MCF 10A (cell line): ENCODE data around the gene RGS17. TPM values are rescaled to one million over a fixed set of nuclear protein-coding genes. Genes with fewer than 3 reads are reported as not detected.

Experiments
- BruUV-seq: library from RNA; stranded (reverse); fragments of 400-500 nt; replicated peaks from 2 replicates; lab custom pipeline; 2021; lab: Mats Ljungman, UMichigan
- CTCF ChIA-PET: fragments of 300-600 bp; sonication (Branson Sonifier 250); formaldehyde crosslinking; extraction: SDS; loops from one replicate; lab custom pipeline; 2021; ENCODE audit warnings: antibody characterized with exemption, inconsistent platforms; lab: Yijun Ruan, JAX
- POLR2A ChIA-PET: fragments of 300-600, 350-650 bp; sonication (Branson Sonifier 250); formaldehyde crosslinking; extraction: SDS; loops from one replicate; lab custom pipeline; 2020; ENCODE audit warnings: antibody characterized with exemption, inconsistent platforms; lab: Yijun Ruan, JAX
- DNase-seq: peaks from one replicate; pipeline ENCODE4 v3.0.0-alpha.2; 2018; ENCODE audit not compliant: unreplicated experiment
- H3K27ac Mint-ChIP-seq: one replicate; pipeline ENCODE4 v1.8.0; 2022; ENCODE audit warnings: mild to moderate bottlenecking, low read depth, mixed read lengths; ENCODE audit not compliant: unreplicated experiment
- H3K27me3 Mint-ChIP-seq: one replicate; pipeline ENCODE4 v1.8.0; 2022; ENCODE audit warnings: mixed read lengths; ENCODE audit not compliant: insufficient read depth, unreplicated experiment
- H3K36me3 Mint-ChIP-seq: one replicate; pipeline ENCODE4 v1.8.0; 2022; ENCODE audit warnings: mild to moderate bottlenecking, moderate library complexity, mixed read lengths; ENCODE audit not compliant: insufficient read depth, unreplicated experiment
- H3K4me1 Mint-ChIP-seq: one replicate; pipeline ENCODE4 v1.8.0; 2022; ENCODE audit warnings: mixed read lengths; ENCODE audit not compliant: insufficient read depth, unreplicated experiment
- H3K4me3 Mint-ChIP-seq: one replicate; pipeline ENCODE4 v1.8.0; 2022; ENCODE audit warnings: mild to moderate bottlenecking, moderate library complexity, mixed read lengths; ENCODE audit not compliant: unreplicated experiment
- H3K9me3 Mint-ChIP-seq: one replicate; pipeline ENCODE4 v1.8.0; 2022; ENCODE audit warnings: mixed read lengths; ENCODE audit not compliant: unreplicated experiment
- intact Hi-C: fragments of 100-400 bp; cut with micrococcal nuclease; formaldehyde crosslinking; loops from 2 replicates; pipeline ENCODE4 v1.14.1; 2022
- total RNA-seq: library from RNA; stranded (reverse); gene quantifications from 2 replicates; pipeline ENCODE4 v1.2.3, GENCODE V29; 2022
- TF ChIP-seq, protein P1 (sequence below): fragments of 200-600 bp; IDR thresholded peaks from one replicate; pipeline ENCODE4 v1.8.0; 2022; ENCODE audit warnings: antibody characterized with exemption, mild to moderate bottlenecking; ENCODE audit not compliant: unreplicated experiment

Gene RGS17
- total RNA-seq, 1 experiment from 2014 or later, result 2.5 TPM

DNA sequence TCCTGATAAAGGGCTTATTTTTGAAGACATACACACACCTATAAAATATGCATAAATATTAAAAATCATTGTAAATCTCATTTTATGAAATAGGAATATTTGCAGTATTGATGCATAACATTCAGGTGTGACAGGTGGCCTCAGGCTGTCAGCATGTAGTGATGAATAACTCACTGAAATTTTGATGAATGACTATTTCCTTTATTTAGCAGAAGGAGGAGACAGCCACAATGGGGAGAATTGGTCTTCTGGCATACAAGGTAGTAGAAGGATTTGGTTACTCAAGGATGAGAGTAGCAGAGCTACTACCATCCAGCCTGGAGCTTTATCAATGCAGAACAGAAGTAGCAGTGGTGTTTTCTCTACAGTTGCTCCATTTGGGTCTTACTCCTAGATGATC, 47.2 kb downstream of the RGS17 start:
- no TSS peak for BruUV-seq
- no peak overlapping the region for H3K27ac Mint-ChIP-seq
- ChIA-PET POLR2A (interaction anchor here (3.1 kb wide), 1 partner anchor 13 kb away, joined by 14 read pairs; no protein-coding TSS in a partner anchor), CTCF (interaction anchor here (0.5 kb wide), 1 partner anchor 666 kb away, joined by 3 read pairs; no protein-coding TSS in a partner anchor)
- no peaks in the 10 kb centered on the region for H3K27me3 Mint-ChIP-seq
- intact Hi-C loops, result no loop called here
- peaks cover 18% of the 10 kb centered on the region for H3K4me1 Mint-ChIP-seq
- no peak overlapping the region for H3K4me3 Mint-ChIP-seq
- DNase-seq, result no peak
- H3K36me3 Mint-ChIP-seq, result no peaks in the 10 kb centered on the region
- H3K9me3 Mint-ChIP-seq, result peaks cover 16% of the 10 kb centered on the region
- TF ChIP-seq, protein P1, sequence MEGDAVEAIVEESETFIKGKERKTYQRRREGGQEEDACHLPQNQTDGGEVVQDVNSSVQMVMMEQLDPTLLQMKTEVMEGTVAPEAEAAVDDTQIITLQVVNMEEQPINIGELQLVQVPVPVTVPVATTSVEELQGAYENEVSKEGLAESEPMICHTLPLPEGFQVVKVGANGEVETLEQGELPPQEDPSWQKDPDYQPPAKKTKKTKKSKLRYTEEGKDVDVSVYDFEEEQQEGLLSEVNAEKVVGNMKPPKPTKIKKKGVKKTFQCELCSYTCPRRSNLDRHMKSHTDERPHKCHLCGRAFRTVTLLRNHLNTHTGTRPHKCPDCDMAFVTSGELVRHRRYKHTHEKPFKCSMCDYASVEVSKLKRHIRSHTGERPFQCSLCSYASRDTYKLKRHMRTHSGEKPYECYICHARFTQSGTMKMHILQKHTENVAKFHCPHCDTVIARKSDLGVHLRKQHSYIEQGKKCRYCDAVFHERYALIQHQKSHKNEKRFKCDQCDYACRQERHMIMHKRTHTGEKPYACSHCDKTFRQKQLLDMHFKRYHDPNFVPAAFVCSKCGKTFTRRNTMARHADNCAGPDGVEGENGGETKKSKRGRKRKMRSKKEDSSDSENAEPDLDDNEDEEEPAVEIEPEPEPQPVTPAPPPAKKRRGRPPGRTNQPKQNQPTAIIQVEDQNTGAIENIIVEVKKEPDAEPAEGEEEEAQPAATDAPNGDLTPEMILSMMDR, result no peak

DNA sequence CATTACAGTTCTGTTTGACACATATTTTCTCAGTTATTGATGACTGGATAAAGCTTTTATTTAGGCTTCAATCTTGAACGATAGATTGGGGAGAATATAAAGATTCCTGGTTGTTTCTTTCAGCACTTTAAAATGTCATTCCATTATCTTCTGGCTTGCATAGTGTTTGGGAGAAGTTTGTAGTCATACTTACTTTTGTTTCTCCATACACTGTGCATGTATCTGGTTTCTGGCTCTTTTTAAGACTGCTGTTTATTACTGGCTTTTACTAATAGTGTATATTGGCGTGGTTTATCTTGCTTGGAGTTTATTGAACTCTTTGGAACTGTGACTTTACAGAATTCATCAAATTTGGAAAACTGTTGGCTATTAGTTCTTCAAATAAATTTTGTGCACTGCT, 49.2 kb downstream of the RGS17 start:
- Mint-ChIP-seq H3K27ac (no peak overlapping the region), H3K36me3 (no peaks in the 10 kb centered on the region), H3K9me3 (peaks cover 16% of the 10 kb centered on the region), H3K4me3 (no peak overlapping the region), H3K4me1 (peaks cover 12% of the 10 kb centered on the region), H3K27me3 (no peaks in the 10 kb centered on the region)
- no peak for DNase-seq
- TF ChIP-seq, protein P1, result no peak
- ChIA-PET CTCF (no interaction called here), POLR2A (no interaction called here)
- no TSS peak for BruUV-seq
- intact Hi-C loops, result no loop called here

DNA sequence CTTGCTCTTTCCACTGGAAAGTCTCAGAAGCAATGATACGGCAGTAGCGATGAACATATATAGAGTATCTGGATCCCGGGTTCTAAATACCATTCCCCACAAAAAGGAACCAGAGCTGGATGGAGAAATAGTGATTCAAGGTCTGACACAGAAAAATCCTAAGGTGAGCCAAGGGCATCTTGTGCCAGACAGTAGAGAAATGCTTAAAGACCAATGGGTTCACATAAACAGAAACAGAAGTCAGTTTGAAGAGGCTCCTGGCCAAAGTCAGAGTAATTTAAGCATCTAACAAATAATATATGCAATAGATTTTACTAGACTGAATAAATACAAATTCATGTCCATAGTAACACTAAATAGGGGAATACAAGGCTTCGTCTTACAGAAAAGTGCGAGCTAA, 54.7 kb downstream of the RGS17 start:
- Mint-ChIP-seq H3K9me3 (peaks cover 5% of the 10 kb centered on the region), H3K27me3 (no peaks in the 10 kb centered on the region), H3K4me1 (no peaks in the 10 kb centered on the region), H3K4me3 (no peak overlapping the region), H3K27ac (no peak overlapping the region), H3K36me3 (no peaks in the 10 kb centered on the region)
- DNase-seq, result no peak
- no TSS peak for BruUV-seq
- intact Hi-C loops, result no loop called here
- POLR2A ChIA-PET, result interaction anchor here (1.4 kb wide), 1 partner anchor 9 kb away, joined by 4 read pairs; no protein-coding TSS in a partner anchor
- TF ChIP-seq, protein P1, result no peak
- CTCF ChIA-PET, result no interaction called here

DNA sequence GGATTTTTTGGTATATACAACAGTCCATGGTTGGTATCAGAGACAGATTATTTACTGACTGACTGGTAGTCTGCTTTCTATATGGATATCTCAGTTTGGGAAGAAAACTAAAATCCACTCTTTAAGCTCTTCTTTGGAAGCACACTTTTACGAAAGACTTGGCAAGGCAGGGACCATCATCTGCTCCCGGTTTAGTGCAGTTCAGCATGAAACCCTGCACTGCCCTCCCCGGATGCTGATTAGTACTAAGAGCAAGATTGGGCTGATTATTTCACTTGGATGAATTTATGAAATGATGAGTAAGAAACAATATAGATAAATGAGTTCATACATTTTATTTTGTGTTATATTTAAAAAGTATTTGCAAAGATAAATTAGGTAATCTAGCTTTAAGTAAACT, 56.3 kb downstream of the RGS17 start:
- Mint-ChIP-seq H3K36me3 (no peaks in the 10 kb centered on the region), H3K27ac (no peak overlapping the region), H3K4me1 (no peaks in the 10 kb centered on the region), H3K9me3 (no peaks in the 10 kb centered on the region), H3K4me3 (no peak overlapping the region), H3K27me3 (no peaks in the 10 kb centered on the region)
- intact Hi-C loops, result no loop called here
- DNase-seq, result no peak
- BruUV-seq, result no TSS peak
- POLR2A ChIA-PET, result no interaction called here
- TF ChIP-seq, protein P1, result no peak
- CTCF ChIA-PET, result no interaction called here
